ENCODE data around the gene IL17REL. TPM values are rescaled to one million over a fixed set of nuclear protein-coding genes. Genes with fewer than 3 reads are reported as not detected.

Gene IL17REL
- total RNA-seq, 4 donors from 2014 or later, result not detected

- TF ChIP-seq POLR2A (IDR thresholded peaks at IDR 0.05) (no peak), CTCF (IDR thresholded peaks at IDR 0.05) (no peak), EP300 (IDR thresholded peaks at IDR 0.05) (no peak)
- no peak for DNase-seq (ENCODE audit: low spot score in 2 of 2)
- 69 to 79% methylated on average over 12 to 17 of the region's 17 CpGs for WGBS, 2 donors
- H3K4me3 ChIP-seq, result no peak overlapping the region
- peaks cover 0 to 9% of the 10 kb centered on the region in 2 donors for H3K27me3 ChIP-seq
- no peaks in the 10 kb centered on the region for H3K4me1 ChIP-seq
- H3K9me3 ChIP-seq, result peaks cover 0 to 27% (median 0%) of the 10 kb centered on the region in 4 donors
- no peaks in the 10 kb centered on the region for H3K36me3 ChIP-seq
- H3K27ac ChIP-seq, result no peak overlapping the region
These were observed 36.3 kb upstream of the IL17REL start for GRCh38 chr22:50048836-50049235.

GRCh38 chr22:50048061-50048765 lies 35.6 kb upstream of the IL17REL start:
- Histone ChIP-seq H3K4me1 (no peaks in the 10 kb centered on the region), H3K9me3 (peaks cover 0 to 21% (median 0%) of the 10 kb centered on the region in 4 donors)

GRCh38 chr22:50047346-50047745 lies 34.8 kb upstream of the IL17REL start:
- no peak overlapping the region for H3K27ac ChIP-seq
- H3K4me3 ChIP-seq, result no peak overlapping the region
- H3K4me1 ChIP-seq, result no peaks in the 10 kb centered on the region
- DNase-seq (ENCODE audit: low spot score in 2 of 2), result no peak
- 87 to 88% methylated on average over 8 to 16 of the region's 16 CpGs for WGBS, 2 donors
- H3K36me3 ChIP-seq, result no peaks in the 10 kb centered on the region
- peaks cover 0 to 9% of the 10 kb centered on the region in 2 donors for H3K27me3 ChIP-seq
- H3K9me3 ChIP-seq, result peaks cover 0 to 12% (median 0%) of the 10 kb centered on the region in 4 donors
- TF ChIP-seq EP300 (IDR thresholded peaks at IDR 0.05), result no peak

More at GRCh38 chr22:50048061-50048765, 35.6 kb upstream of the IL17REL start:
- DNase-seq (ENCODE audit: low spot score in 2 of 2), result no peak
- Histone ChIP-seq H3K4me3 (no peak overlapping the region), H3K27me3 (peaks cover 0 to 9% of the 10 kb centered on the region in 2 donors), H3K27ac (no peak overlapping the region), H3K36me3 (no peaks in the 10 kb centered on the region)
- WGBS, 2 donors, result 81 to 84% methylated on average over 11 to 12 of the region's 12 CpGs
- TF ChIP-seq CTCF (IDR thresholded peaks at IDR 0.05), result no peak
- no peak for TF ChIP-seq EP300 (IDR thresholded peaks at IDR 0.05)
- TF ChIP-seq POLR2A (IDR thresholded peaks at IDR 0.05), result no peak

GRCh38 chr22:50046481-50047245 lies 34.1 kb upstream of the IL17REL start:
- 85 to 87% methylated on average over 15 to 17 of the region's 27 CpGs for WGBS, 2 donors
- no peak for TF ChIP-seq POLR2A (IDR thresholded peaks at IDR 0.05)
- Histone ChIP-seq H3K9me3 (peaks cover 0 to 5% (median 0%) of the 10 kb centered on the region in 4 donors), H3K27me3 (peaks cover 0 to 9% of the 10 kb centered on the region in 2 donors), H3K4me1 (no peaks in the 10 kb centered on the region), H3K4me3 (no peak overlapping the region), H3K27ac (no peak overlapping the region), H3K36me3 (no peaks in the 10 kb centered on the region)
- DNase-seq (ENCODE audit: low spot score in 2 of 2), result no peak

- H3K4me3 ChIP-seq, result no peak overlapping the region
- WGBS, 2 donors, result 71 to 77% methylated on average over 11 to 12 of the region's 19 CpGs
- no peaks in the 10 kb centered on the region for H3K36me3 ChIP-seq
- TF ChIP-seq EP300 (IDR thresholded peaks at IDR 0.05) (no peak), POLR2A (IDR thresholded peaks at IDR 0.05) (no peak), CTCF (IDR thresholded peaks at IDR 0.05) (no peak)
- H3K27me3 ChIP-seq, result peaks cover 0 to 9% of the 10 kb centered on the region in 2 donors
- DNase-seq (ENCODE audit: low spot score in 2 of 2), result no peak
- H3K4me1 ChIP-seq, result no peaks in the 10 kb centered on the region
- no peaks in the 10 kb centered on the region for H3K9me3 ChIP-seq
- H3K27ac ChIP-seq, result no peak overlapping the region
These were observed 33.5 kb upstream of the IL17REL start for GRCh38 chr22:50046019-50046415.

All from tibial nerve (tissue), 4 donors.